HepG2 (cell line): ENCODE results near the gene RIPOR3.
"Not testable (repeated sequence)": the region's sequence is repeated elsewhere in the genome, so short reads cannot be mapped to it uniquely, and the experiment has no call there.

Experiments used
- ESRRA ChIP-seq: sonication (generic); formaldehyde crosslinking; IDR thresholded peaks from 2 replicates; pipeline ENCODE4 v1.5.1; 2020; ENCODE audit warnings: mild to moderate bottlenecking, low read depth, missing genetic modification reagents
- NFE2L1 ChIP-seq: sonication (generic); formaldehyde crosslinking; IDR thresholded peaks from 2 replicates; pipeline ENCODE4 v1.4.0; 2020; ENCODE audit warnings: missing genetic modification reagents, mild to moderate bottlenecking, borderline replicate concordance
- NFKBIZ ChIP-seq: IDR thresholded peaks from 2 replicates; pipeline ENCODE4 v1.6.1; 2018; ENCODE audit warnings: missing genetic modification reagents, missing compliant biosample characterization
- PCBP1 ChIP-seq: fragments of 200-400 bp; formaldehyde crosslinking; IDR thresholded peaks from 2 replicates; pipeline ENCODE4 v1.6.1; 2017; ENCODE audit warnings: mild to moderate bottlenecking, low read depth, low read length, borderline replicate concordance
- RBFOX2 ChIP-seq: fragments of 200-400 bp; formaldehyde crosslinking; IDR thresholded peaks from 2 replicates; pipeline ENCODE4 v1.6.1; 2017; ENCODE audit warnings: low read depth, mild to moderate bottlenecking, low read length
- SP140L ChIP-seq: sonication (generic); formaldehyde crosslinking; IDR thresholded peaks from 2 replicates; pipeline ENCODE4 v1.4.0; 2020; ENCODE audit warnings: missing genetic modification reagents, borderline replicate concordance
- ZNF224 ChIP-seq: sonication (generic); formaldehyde crosslinking; IDR thresholded peaks from 2 replicates; pipeline ENCODE4 v1.5.0; 2020; ENCODE audit warnings: mild to moderate bottlenecking, missing genetic modification reagents
- ZNF503 ChIP-seq: sonication (generic); formaldehyde crosslinking; IDR thresholded peaks from 2 replicates; pipeline ENCODE4 v1.4.0; 2020; ENCODE audit warnings: missing genetic modification reagents
- ZNF7 ChIP-seq: IDR thresholded peaks from 2 replicates; pipeline ENCODE4 v1.6.1; 2016; ENCODE audit warnings: missing biosample characterization, missing genetic modification reagents
- TF ChIP-seq, protein P1 (sequence below): sonication (generic); formaldehyde crosslinking; IDR thresholded peaks from 2 replicates; pipeline ENCODE4 v1.8.0; 2022; ENCODE audit warnings: mild to moderate bottlenecking, missing genetic modification reagents; ENCODE audit not compliant: insufficient replicate concordance
- TF ChIP-seq, protein P2 (sequence below), 2 experiments: IDR thresholded peaks; 2 replicates each; pipeline ENCODE4 v1.6.1; 2011 to 2012; ENCODE audit warnings: low read length in 2 of 2, borderline replicate concordance in 1 of 2, low read depth in 1 of 2, mild to moderate bottlenecking in 1 of 2, moderate library complexity in 1 of 2
- TF ChIP-seq, protein P3 (sequence below): sonication (generic); formaldehyde crosslinking; IDR thresholded peaks from 2 replicates; pipeline ENCODE4 v1.4.0; 2020; ENCODE audit warnings: missing genetic modification reagents, borderline replicate concordance

GRCh38 chr20:50671010-50671409, 20.3 kb downstream of the RIPOR3 start:
- TF ChIP-seq ZNF7 (CRISPR knock-in tag); NFKBIZ (CRISPR knock-in tag); ESRRA (CRISPR knock-in tag); ZNF503; NFE2L1 (CRISPR knock-in tag); RBFOX2; ZNF224 (CRISPR knock-in tag); SP140L (CRISPR knock-in tag); PCBP1: not testable (repeated sequence)
- TF ChIP-seq, protein P1, sequence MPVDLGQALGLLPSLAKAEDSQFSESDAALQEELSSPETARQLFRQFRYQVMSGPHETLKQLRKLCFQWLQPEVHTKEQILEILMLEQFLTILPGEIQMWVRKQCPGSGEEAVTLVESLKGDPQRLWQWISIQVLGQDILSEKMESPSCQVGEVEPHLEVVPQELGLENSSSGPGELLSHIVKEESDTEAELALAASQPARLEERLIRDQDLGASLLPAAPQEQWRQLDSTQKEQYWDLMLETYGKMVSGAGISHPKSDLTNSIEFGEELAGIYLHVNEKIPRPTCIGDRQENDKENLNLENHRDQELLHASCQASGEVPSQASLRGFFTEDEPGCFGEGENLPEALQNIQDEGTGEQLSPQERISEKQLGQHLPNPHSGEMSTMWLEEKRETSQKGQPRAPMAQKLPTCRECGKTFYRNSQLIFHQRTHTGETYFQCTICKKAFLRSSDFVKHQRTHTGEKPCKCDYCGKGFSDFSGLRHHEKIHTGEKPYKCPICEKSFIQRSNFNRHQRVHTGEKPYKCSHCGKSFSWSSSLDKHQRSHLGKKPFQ (CRISPR knock-in tag) = not testable (repeated sequence)
- TF ChIP-seq, protein P2, sequence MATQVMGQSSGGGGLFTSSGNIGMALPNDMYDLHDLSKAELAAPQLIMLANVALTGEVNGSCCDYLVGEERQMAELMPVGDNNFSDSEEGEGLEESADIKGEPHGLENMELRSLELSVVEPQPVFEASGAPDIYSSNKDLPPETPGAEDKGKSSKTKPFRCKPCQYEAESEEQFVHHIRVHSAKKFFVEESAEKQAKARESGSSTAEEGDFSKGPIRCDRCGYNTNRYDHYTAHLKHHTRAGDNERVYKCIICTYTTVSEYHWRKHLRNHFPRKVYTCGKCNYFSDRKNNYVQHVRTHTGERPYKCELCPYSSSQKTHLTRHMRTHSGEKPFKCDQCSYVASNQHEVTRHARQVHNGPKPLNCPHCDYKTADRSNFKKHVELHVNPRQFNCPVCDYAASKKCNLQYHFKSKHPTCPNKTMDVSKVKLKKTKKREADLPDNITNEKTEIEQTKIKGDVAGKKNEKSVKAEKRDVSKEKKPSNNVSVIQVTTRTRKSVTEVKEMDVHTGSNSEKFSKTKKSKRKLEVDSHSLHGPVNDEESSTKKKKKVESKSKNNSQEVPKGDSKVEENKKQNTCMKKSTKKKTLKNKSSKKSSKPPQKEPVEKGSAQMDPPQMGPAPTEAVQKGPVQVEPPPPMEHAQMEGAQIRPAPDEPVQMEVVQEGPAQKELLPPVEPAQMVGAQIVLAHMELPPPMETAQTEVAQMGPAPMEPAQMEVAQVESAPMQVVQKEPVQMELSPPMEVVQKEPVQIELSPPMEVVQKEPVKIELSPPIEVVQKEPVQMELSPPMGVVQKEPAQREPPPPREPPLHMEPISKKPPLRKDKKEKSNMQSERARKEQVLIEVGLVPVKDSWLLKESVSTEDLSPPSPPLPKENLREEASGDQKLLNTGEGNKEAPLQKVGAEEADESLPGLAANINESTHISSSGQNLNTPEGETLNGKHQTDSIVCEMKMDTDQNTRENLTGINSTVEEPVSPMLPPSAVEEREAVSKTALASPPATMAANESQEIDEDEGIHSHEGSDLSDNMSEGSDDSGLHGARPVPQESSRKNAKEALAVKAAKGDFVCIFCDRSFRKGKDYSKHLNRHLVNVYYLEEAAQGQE (IDR thresholded peaks at IDR 0.05; ENCODE audit: borderline replicate concordance in 1 of 2, low read depth in 1 of 2, low read length in 2 of 2) = not testable (repeated sequence)
- TF ChIP-seq, protein P3, sequence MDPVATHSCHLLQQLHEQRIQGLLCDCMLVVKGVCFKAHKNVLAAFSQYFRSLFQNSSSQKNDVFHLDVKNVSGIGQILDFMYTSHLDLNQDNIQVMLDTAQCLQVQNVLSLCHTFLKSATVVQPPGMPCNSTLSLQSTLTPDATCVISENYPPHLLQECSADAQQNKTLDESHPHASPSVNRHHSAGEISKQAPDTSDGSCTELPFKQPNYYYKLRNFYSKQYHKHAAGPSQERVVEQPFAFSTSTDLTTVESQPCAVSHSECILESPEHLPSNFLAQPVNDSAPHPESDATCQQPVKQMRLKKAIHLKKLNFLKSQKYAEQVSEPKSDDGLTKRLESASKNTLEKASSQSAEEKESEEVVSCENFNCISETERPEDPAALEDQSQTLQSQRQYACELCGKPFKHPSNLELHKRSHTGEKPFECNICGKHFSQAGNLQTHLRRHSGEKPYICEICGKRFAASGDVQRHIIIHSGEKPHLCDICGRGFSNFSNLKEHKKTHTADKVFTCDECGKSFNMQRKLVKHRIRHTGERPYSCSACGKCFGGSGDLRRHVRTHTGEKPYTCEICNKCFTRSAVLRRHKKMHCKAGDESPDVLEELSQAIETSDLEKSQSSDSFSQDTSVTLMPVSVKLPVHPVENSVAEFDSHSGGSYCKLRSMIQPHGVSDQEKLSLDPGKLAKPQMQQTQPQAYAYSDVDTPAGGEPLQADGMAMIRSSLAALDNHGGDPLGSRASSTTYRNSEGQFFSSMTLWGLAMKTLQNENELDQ = not testable (repeated sequence)
